ENCODE data around the gene ELF1.

The ELF1 gene

DNA sequence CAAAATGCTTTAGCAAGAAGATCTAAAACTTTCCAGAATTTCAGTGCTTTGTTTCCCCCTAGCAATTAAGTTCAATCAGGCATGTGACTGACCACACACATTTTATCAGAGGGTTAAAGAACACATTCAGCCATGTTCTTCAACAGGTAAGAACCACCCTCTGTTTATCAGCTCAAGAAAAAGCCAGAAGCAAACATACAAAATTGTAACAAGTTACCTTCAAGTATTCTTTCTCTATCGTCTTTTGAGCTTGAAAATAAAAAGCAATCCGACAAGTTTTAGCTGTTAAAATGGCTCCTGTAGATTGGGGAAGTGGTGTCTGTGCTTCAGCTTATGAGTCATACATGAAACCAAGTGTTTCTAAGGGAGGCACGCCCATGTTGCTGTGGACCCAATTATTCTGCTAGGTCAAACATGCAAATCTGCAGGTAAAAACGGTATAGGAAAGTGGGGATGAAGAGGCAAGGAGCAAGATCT is at the start of gene ELF1:
ELF1 (minus strand) TSS at position 306 of the 477 bp plus-strand sequence. CDS start 37,262 bp downstream, outside the sequence.
- Histone ChIP-seq H3F3A (ENCODE audit: insufficient read depth) (peaks cover 54% of the 10 kb centered on the region), H2AFZ (ENCODE audit: low read depth, low read length, severe bottlenecking) (no peak within 1 kb of the TSS), H3K36me3 (ENCODE audit: low read length) (peaks cover 30% of the 10 kb centered on the region), H3K9me3 (ENCODE audit: insufficient read depth, low read length) (no peaks in the 10 kb centered on the region), H3K27me3 (ENCODE audit: low read length) (no peaks in the 10 kb centered on the region), H3K4me2 (ENCODE audit: low read depth, low read length, poor library complexity, severe bottlenecking) (peak within 1 kb of the TSS; percentile 99), H3K4me3 (ENCODE audit: insufficient read depth, low read length, poor library complexity, severe bottlenecking) (peak within 1 kb of the TSS; percentile 86), H3K79me2 (ENCODE audit: insufficient read depth, low read length) (peaks cover 98% of the 10 kb centered on the region), H3K27ac (ENCODE audit: low read depth, low read length) (peak within 1 kb of the TSS; percentile 98), H4K20me1 (ENCODE audit: low read depth, low read length) (peaks cover 9% of the 10 kb centered on the region; the same call in 1 of the 2 replicates), H3K9me2 (replicated peaks; ENCODE audit: insufficient read depth, low read length) (no peaks in the 10 kb centered on the region), H3K9ac (ENCODE audit: low read length) (peak within 1 kb of the TSS; percentile 83)
- no peak for TF ChIP-seq EZH2phosphoT487 (conservative IDR thresholded peaks at IDR 0.05; ENCODE audit: low read length)
- TF ChIP-seq, protein P1, sequence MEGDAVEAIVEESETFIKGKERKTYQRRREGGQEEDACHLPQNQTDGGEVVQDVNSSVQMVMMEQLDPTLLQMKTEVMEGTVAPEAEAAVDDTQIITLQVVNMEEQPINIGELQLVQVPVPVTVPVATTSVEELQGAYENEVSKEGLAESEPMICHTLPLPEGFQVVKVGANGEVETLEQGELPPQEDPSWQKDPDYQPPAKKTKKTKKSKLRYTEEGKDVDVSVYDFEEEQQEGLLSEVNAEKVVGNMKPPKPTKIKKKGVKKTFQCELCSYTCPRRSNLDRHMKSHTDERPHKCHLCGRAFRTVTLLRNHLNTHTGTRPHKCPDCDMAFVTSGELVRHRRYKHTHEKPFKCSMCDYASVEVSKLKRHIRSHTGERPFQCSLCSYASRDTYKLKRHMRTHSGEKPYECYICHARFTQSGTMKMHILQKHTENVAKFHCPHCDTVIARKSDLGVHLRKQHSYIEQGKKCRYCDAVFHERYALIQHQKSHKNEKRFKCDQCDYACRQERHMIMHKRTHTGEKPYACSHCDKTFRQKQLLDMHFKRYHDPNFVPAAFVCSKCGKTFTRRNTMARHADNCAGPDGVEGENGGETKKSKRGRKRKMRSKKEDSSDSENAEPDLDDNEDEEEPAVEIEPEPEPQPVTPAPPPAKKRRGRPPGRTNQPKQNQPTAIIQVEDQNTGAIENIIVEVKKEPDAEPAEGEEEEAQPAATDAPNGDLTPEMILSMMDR (IDR thresholded peaks at IDR 0.05; ENCODE audit: insufficient read depth, low read length, poor library complexity, severe bottlenecking): no peak

DNA sequence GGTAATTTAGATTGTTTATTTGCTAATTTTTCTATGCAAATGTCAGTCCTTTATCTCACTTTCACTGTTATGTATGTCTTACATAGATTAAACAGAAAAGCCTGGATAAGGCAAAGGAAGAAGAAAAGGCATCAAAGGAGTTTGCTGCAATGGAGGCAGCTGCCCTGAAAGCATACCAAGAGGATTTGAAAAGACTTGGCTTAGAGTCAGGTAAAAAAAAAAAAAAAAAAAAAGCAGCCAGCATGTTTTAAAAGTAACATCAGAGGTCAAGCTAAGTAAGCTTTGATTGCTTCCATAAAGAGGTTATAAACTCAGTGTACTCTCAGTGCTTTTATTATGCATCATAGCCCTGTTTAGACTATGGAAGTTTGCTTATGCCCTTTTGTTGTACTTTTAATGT is 46.0 kb upstream of the ELF1 start:
- Histone ChIP-seq H3K9me2 (replicated peaks; ENCODE audit: insufficient read depth, low read length) (no peaks in the 10 kb centered on the region), H3K9me3 (ENCODE audit: insufficient read depth, low read length) (no peaks in the 10 kb centered on the region), H3K4me3 (ENCODE audit: insufficient read depth, low read length, poor library complexity, severe bottlenecking) (no peak overlapping the region), H2AFZ (ENCODE audit: low read depth, low read length, severe bottlenecking) (no peak overlapping the region), H3K4me2 (ENCODE audit: low read depth, low read length, poor library complexity, severe bottlenecking) (no peak overlapping the region), H4K20me1 (ENCODE audit: low read depth, low read length) (no peaks in the 10 kb centered on the region), H3F3A (ENCODE audit: insufficient read depth) (peaks cover 13% of the 10 kb centered on the region), H3K27me3 (ENCODE audit: low read length) (no peaks in the 10 kb centered on the region), H3K79me2 (ENCODE audit: insufficient read depth, low read length) (peaks cover 39% of the 10 kb centered on the region), H3K27ac (ENCODE audit: low read depth, low read length) (no peak overlapping the region), H3K36me3 (ENCODE audit: low read length) (peaks cover 49% of the 10 kb centered on the region), H3K9ac (ENCODE audit: low read length) (no peak overlapping the region)
- no peak for TF ChIP-seq EZH2phosphoT487 (conservative IDR thresholded peaks at IDR 0.05; ENCODE audit: low read length)
- TF ChIP-seq, protein P1 (IDR thresholded peaks at IDR 0.05; ENCODE audit: insufficient read depth, low read length, poor library complexity, severe bottlenecking): no peak

DNA sequence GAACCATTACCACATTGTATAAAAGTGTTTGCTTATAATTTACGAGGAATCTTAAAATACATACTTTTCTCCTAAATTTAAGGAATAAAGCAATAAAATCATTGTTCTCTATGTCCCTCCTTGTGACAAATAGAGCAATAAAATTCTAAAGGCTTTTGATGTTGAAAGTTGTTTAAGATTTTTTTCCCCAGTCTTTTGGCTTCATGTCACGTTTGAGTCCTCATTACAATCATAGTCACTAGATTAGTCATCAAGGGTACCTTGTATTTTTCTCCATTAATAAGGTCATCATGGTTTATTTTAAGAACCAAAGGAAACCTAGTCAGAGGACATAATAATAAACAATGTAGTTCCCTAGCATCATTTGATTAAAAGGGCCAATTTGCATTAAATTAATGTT is 45.4 kb upstream of the ELF1 start:
- H3K27ac ChIP-seq (ENCODE audit: low read depth, low read length): no peak overlapping the region
- no peak overlapping the region for H2AFZ ChIP-seq (ENCODE audit: low read depth, low read length, severe bottlenecking)

More for the DNA sequence above, 45.4 kb upstream of the ELF1 start:
- Histone ChIP-seq H3K36me3 (ENCODE audit: low read length) (peaks cover 44% of the 10 kb centered on the region), H3K79me2 (ENCODE audit: insufficient read depth, low read length) (peaks cover 45% of the 10 kb centered on the region), H3F3A (ENCODE audit: insufficient read depth) (peaks cover 18% of the 10 kb centered on the region), H3K9me3 (ENCODE audit: insufficient read depth, low read length) (no peaks in the 10 kb centered on the region), H3K27me3 (ENCODE audit: low read length) (no peaks in the 10 kb centered on the region), H3K9me2 (replicated peaks; ENCODE audit: insufficient read depth, low read length) (no peaks in the 10 kb centered on the region), H3K9ac (ENCODE audit: low read length) (no peak overlapping the region), H3K4me2 (ENCODE audit: low read depth, low read length, poor library complexity, severe bottlenecking) (no peak overlapping the region), H3K4me3 (ENCODE audit: insufficient read depth, low read length, poor library complexity, severe bottlenecking) (no peak overlapping the region), H4K20me1 (ENCODE audit: low read depth, low read length) (no peaks in the 10 kb centered on the region)
- TF ChIP-seq, protein P1 (IDR thresholded peaks at IDR 0.05; ENCODE audit: insufficient read depth, low read length, poor library complexity, severe bottlenecking): no peak
- no peak for TF ChIP-seq EZH2phosphoT487 (conservative IDR thresholded peaks at IDR 0.05; ENCODE audit: low read length)

All from SU-DHL-6 (cell line).